HG02571 (cell line): ENCODE data around the gene ZNF423.

Experiments
- ATAC-seq: cut with Tn5 transposase; IDR thresholded peaks from one replicate; pipeline ENCODE4 v1.9.1; 2021; ENCODE audit warnings: mild to moderate bottlenecking, moderate library complexity; ENCODE audit not compliant: unreplicated experiment

The ZNF423 gene

GRCh38 chr16:49849037-49849753 lies 6.7 kb downstream of the ZNF423 start:
- ATAC-seq: no peak

DNA sequence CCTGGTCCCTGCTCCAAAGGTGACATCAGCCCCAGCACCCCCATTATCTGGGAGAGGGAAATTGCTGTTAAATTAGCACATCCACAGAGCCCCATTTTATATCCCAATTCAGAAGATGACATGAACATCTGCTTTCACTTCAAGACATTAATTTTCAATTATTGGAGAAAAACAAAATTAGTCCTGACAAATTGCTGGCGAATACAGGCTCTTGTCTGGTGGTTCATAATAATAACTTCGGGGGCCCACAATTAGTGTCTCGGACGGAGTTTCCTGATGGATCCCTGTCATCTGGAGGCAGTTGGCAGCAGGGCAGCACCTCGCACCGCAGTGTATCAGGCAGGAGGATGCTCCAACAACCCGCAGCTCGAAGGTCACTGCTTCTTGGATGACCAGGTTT lies 7.4 kb downstream of the ZNF423 start:
- no peak for ATAC-seq

- no peak for ATAC-seq
Observed at GRCh38 chr16:49846800-49847199, 9.1 kb downstream of the ZNF423 start.

- ATAC-seq: no peak
Observed at GRCh38 chr16:49844359-49844758, 11.6 kb downstream of the ZNF423 start.

GRCh38 chr16:49843758-49844157 lies 12.2 kb downstream of the ZNF423 start:
- ATAC-seq: no peak

- no peak for ATAC-seq
Observed at GRCh38 chr16:49842972-49843371, 12.9 kb downstream of the ZNF423 start.

GRCh38 chr16:49839017-49839825 lies 16.7 kb downstream of the ZNF423 start:
- no peak for ATAC-seq

GRCh38 chr16:49838441-49839016 lies 17.4 kb downstream of the ZNF423 start:
- no peak for ATAC-seq

DNA sequence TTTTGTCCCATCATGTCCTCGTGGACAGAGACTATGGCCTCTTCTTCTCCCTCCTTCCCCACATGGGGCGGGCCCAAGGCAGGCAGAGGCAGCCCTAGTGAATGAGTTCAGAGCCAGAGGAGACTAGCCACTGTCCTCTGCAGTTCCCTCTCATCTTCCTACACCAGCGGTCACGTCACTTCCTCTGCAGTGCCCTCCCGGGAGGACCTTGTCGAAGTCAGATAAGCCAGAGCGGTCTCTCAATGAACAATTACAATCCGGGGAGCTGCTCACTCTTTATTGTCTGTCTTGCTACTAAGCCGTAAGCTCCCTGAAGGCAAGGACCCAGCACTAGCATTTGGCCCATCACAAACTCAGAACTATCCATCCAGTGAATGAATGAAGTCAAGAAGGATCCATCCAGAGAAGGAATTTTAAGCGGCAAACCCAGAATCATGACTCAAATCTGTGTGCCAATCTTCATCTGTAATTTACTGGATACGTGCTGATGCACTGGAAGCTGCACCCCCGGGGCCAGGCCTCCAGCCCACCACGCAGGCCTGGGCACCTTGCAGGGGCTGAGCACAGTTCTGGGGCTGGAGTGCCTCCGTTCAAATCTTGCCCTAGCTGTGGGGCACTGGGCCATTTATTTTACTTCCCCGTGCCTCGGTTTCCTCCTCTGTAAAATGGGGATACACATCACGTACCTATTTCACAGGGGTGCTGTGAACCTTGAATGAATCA lies 18.1 kb downstream of the ZNF423 start:
- ATAC-seq: no peak

- no peak for ATAC-seq
Observed at GRCh38 chr16:49836668-49837067, 19.2 kb downstream of the ZNF423 start.

GRCh38 chr16:49836218-49836617 lies 19.7 kb downstream of the ZNF423 start:
- ATAC-seq: no peak

DNA sequence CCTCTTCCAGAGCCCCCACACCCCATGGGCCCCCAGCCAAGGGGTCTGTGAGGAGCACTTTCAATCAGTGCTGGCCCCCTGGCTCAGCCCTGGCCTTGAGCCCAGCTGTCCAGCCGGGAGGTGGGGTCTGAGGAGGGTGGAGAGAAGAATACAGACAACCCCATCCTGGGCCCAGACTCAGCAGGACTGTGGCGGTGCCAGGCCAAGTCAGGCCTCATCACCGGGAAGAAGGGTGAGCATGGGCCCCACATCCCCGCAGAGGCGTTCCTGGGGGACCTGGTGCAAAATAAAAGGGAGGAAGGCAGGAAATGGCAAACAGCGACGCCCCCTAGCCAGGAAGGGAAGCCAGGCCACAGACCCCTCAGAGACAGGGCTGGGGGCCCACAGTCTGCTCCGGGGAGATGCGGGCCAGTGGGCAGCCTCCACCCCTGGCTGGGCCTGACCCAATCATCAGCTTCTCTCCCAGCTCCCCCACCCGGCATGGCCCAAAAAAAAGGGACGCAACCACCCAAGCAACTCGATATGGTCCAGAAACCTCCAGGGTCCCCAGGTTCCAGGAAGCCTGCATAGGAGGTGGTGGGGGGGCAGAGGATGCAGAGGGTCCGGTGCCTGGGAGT lies 20.6 kb downstream of the ZNF423 start:
- ATAC-seq: no peak

GRCh38 chr16:49834531-49835151 lies 21.3 kb downstream of the ZNF423 start:
- no peak for ATAC-seq

DNA sequence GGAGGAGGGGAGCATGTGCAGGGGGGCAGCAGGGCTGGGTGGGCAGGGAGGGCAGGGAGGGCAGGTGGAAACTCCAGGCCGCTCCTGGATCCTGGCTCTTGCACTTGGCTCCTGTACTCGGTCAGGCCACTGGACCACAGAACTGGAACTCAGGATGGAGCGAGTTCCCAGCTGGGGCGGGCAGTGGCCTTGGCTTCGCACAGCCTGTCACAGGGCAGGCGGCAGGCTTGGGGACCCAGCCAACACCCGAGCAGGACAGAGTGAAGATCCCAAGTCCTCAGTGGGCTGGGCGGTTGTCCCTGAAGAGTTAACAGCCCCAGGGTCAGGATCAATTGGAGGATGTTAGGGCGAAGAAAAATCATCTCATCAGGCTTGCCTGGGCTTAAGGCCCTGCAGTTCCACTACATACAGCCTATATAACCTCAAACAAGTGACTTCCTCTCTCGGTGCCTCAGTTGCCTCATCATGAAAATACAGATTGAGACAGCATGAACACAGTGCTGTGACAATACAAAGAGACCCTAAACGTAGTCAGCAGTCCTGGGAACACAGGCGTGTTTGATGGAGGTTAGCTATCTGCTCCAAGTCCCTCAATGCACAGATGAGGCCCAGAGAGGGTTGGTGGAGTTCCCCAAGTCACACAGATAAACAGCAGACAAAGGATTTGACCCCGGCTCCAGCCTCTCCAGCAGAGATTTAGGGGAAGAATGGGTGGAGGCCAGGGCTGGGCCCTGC lies 21.9 kb downstream of the ZNF423 start:
- no peak for ATAC-seq

GRCh38 chr16:49833085-49833484 lies 22.8 kb downstream of the ZNF423 start:
- ATAC-seq: no peak

GRCh38 chr16:49832177-49832576 lies 23.7 kb downstream of the ZNF423 start:
- no peak for ATAC-seq

- ATAC-seq: no peak
Observed at GRCh38 chr16:49830873-49831272, 25.0 kb downstream of the ZNF423 start.

GRCh38 chr16:49828533-49829267 lies 27.2 kb downstream of the ZNF423 start:
- ATAC-seq: no peak

DNA sequence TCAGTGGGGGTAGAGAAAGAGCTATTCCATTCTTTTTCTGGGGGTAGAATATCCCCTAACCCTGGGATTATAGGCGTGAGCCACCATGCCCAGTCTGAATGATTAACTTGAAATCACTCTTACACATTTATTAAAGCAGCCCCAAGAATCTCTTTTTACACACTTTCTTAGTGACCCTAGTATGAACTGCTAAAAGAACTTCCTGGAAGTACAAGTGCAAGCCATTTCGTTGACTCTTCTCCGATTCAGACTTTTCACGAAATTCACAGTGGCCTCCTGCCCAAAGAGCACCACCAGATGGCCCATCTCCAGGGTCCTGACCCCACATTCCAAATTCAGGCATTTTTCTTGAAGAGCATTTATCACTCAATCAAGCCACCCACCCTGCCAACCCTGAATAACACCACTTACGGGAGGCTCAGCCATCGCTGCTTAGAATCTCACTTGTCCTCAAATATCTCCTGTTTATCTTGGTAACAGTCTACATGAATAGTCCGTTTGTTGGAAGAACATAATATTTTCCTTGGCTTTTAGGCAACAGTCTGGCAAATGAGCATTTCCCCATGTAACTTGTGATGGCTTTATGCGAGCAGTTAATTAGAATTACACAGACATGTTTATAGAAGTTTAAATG lies 28.0 kb downstream of the ZNF423 start:
- ATAC-seq: no peak
